Type B pancreatic cell (in vitro differentiated cells): ENCODE measurements around the gene GPRASP3. TPM values are rescaled to one million over a fixed set of nuclear protein-coding genes. Genes with fewer than 3 reads are reported as not detected.
A peak's percentile ranks its signal among the peaks of the same experiment; 100 is the strongest.

Source experiments
- DNase-seq: peaks from one replicate; pipeline ENCODE4 v3.0.0; 2021; ENCODE audit warnings: mixed read lengths; ENCODE audit not compliant: unreplicated experiment; ENCODE audit errors: extremely low spot score
- H3K27ac Mint-ChIP-seq: 2 replicates; pipeline ENCODE4 v1.8.0; 2021; ENCODE audit warnings: mild to moderate bottlenecking, mixed read lengths
- H3K27me3 Mint-ChIP-seq: 2 replicates; pipeline ENCODE4 v1.8.0; 2021; ENCODE audit warnings: mixed read lengths
- H3K36me3 Mint-ChIP-seq: 2 replicates; pipeline ENCODE4 v1.8.0; 2021; ENCODE audit warnings: mixed read lengths
- H3K4me1 Mint-ChIP-seq: one replicate; pipeline ENCODE4 v1.8.0; 2021; ENCODE audit warnings: mixed read lengths; ENCODE audit not compliant: unreplicated experiment
- H3K4me3 Mint-ChIP-seq: 2 replicates; pipeline ENCODE4 v1.8.0; 2021; ENCODE audit warnings: mild to moderate bottlenecking, mixed read lengths
- H3K9me3 Mint-ChIP-seq: 2 replicates; pipeline ENCODE4 v1.8.0; 2021; ENCODE audit warnings: mixed read lengths
- total RNA-seq: library from RNA; stranded (reverse); gene quantifications from 2 replicates; pipeline ENCODE4 v1.2.1, GENCODE V29; 2021; ENCODE audit warnings: low replicate concordance
- TF ChIP-seq, protein P1 (sequence below): fragments of 200-600 bp; sonication (generic); conservative IDR thresholded peaks from 2 replicates; pipeline ENCODE4 v1.5.0; 2021; ENCODE audit warnings: antibody characterized with exemption, mild to moderate bottlenecking

The GPRASP3 gene
- total RNA-seq, 1 donor from 2014 or later = 9.1 TPM

DNA sequence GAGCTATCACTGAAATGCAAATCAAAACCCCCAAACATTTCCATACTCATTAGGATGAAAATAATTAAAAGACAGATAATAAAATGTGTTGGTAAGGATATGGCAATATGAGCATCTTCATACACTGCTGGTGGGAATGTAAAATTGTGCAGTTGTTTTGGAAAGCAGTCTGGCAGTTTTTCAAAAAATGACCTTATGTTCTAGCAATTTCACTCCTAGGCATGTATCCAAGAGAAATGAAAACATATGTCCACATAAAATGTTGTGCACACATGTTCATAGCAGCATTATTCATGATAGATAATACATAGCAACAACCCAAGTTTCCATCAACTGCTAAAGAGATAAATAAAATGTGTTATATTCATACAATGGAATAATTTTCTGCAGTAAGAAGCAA is 23.0 kb upstream of the GPRASP3 start:
- Mint-ChIP-seq H3K36me3 (no peaks in the 10 kb centered on the region), H3K4me1 (no peaks in the 10 kb centered on the region), H3K27me3 (no peaks in the 10 kb centered on the region), H3K4me3 (no peak overlapping the region), H3K27ac (no peak overlapping the region), H3K9me3 (no peaks in the 10 kb centered on the region)
- no peak for DNase-seq
- TF ChIP-seq, protein P1, sequence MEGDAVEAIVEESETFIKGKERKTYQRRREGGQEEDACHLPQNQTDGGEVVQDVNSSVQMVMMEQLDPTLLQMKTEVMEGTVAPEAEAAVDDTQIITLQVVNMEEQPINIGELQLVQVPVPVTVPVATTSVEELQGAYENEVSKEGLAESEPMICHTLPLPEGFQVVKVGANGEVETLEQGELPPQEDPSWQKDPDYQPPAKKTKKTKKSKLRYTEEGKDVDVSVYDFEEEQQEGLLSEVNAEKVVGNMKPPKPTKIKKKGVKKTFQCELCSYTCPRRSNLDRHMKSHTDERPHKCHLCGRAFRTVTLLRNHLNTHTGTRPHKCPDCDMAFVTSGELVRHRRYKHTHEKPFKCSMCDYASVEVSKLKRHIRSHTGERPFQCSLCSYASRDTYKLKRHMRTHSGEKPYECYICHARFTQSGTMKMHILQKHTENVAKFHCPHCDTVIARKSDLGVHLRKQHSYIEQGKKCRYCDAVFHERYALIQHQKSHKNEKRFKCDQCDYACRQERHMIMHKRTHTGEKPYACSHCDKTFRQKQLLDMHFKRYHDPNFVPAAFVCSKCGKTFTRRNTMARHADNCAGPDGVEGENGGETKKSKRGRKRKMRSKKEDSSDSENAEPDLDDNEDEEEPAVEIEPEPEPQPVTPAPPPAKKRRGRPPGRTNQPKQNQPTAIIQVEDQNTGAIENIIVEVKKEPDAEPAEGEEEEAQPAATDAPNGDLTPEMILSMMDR = no peak

DNA sequence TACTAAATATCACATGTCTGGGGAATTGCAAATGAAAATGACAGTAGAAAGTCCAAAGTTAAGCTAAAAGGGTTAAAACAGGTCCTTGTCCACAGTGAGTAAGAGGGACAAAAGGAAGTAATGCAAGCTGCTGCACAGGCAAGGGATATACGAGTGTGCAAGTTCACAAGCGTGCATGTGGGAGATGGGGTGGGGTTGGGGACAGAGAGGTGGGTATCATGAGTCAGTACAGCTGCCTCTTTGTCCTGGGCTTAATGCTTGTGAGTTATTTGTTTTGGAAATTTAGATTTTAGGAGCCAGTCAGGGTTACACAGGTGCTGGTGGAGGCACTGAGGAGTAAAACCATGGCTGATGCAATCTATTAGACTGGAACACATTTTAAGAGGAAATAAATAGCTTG is 11.6 kb upstream of the GPRASP3 start:
- peaks cover 5% of the 10 kb centered on the region for H3K4me1 Mint-ChIP-seq
- H3K4me3 Mint-ChIP-seq = no peak overlapping the region
- TF ChIP-seq, protein P1 = no peak
- H3K27me3 Mint-ChIP-seq = peaks cover 6% of the 10 kb centered on the region
- H3K36me3 Mint-ChIP-seq = peaks cover 10% of the 10 kb centered on the region
- DNase-seq = no peak
- H3K27ac Mint-ChIP-seq = no peak overlapping the region
- H3K9me3 Mint-ChIP-seq = no peaks in the 10 kb centered on the region

DNA sequence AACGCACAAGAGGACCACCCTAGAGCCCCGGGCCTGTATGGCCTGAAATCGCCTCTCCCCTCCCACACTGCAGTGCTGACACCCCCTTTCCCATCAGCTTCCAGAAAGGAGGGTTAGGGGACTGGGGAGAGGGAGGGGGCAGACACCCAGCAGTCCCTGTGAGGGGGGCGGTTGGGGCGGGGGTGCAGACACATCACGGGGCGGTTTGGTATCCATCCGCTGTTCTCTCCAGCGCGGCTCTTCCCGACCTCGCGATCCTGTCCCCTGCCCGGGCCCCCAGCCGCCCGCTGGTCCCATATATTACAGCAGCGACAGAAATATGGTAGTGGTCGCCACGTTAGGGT is 8.7 kb upstream of the GPRASP3 start:
- Mint-ChIP-seq H3K27ac (no peak overlapping the region), H3K9me3 (no peaks in the 10 kb centered on the region), H3K4me1 (peaks cover 5% of the 10 kb centered on the region), H3K27me3 (peaks cover 6% of the 10 kb centered on the region), H3K4me3 (peak overlapping the region; percentile 68), H3K36me3 (peaks cover 10% of the 10 kb centered on the region)
- DNase-seq = no peak
- TF ChIP-seq, protein P1 = no peak

DNA sequence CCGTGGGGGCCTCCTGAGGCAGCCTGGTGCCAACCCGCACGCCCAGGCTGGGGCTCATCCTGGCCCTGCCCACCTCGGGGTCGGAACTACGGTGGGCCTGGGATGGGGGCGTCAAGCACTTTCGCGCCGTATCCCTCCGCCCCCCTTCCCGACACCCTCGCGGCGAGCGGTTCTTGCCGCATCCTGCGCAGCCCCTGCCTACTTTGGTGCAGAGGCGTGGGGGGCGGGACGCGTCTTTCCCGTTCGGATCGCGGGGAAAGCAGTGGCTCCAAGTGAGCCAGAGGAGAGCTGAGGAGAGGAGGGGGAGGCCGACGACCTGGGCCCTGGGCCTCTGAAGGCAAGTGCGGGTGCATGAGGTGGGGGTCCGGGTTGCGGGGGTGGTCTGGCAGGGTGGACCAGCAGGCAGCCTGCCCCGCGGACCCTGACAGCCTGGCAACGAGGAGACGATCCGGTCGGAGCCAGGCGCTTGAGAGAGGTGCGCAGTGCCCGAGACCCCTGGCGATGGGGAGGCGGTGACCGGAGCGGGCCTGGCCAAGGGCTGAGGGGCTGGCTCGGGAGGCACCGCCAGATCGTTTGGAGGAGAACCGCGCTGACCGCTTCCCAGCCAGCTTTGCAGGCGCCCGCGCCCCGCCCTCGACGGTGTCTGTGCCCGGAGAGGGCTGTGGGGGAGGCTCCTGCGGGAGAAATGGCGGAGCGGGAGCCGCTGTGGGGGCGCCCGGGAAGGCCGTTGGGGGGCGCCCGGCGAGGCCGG is 8.2 kb upstream of the GPRASP3 start, which contains the start of gene GPRASP2:
Gene GPRASP2, plus strand, starts transcription at position 233 of the 751 bp plus-strand sequence. CDS start 2,422 bp downstream, outside the sequence.
- no peak for DNase-seq
- H3K4me3 Mint-ChIP-seq = peak within 1 kb of the TSS; percentile 93
- H3K27ac Mint-ChIP-seq = peak within 1 kb of the TSS; percentile 82
- peaks cover 6% of the 10 kb centered on the region for H3K27me3 Mint-ChIP-seq
- no peaks in the 10 kb centered on the region for H3K9me3 Mint-ChIP-seq
- TF ChIP-seq, protein P1 = no peak
- peaks cover 10% of the 10 kb centered on the region for H3K36me3 Mint-ChIP-seq
- H3K4me1 Mint-ChIP-seq = peaks cover 5% of the 10 kb centered on the region

DNA sequence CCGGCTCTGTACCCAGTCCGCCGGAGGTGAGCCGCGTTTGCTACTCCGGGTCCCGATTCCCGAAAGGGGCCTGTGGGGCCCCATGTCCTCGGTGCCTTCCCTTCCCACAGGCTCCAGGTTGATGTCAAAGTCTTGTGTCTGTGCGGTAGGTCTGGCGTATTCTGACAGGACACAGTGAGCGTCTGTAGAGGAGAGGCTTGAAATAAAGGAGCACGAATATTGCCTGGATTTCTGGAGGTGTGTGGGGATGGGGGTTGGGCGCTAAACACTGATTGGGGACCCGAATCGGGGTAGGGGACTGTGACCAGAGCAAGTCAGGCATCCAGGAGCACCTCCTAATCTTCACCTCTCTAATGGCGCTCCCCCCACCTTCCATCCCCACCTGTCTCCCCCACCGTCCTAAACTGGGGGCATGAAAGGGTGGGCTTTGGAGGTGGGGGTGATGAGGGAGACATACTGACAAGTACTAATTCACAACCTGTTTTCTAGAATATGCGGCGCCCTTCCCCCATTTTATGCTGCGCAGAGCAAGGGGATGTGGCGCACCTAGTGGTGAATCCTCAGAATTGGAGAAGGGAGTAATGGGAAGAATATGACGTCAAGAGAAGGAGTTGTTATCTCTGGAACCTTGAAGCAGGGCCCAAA is 7.4 kb upstream of the GPRASP3 start:
- peak overlapping the region; percentile 82 for H3K27ac Mint-ChIP-seq
- H3K9me3 Mint-ChIP-seq = no peaks in the 10 kb centered on the region
- peaks cover 5% of the 10 kb centered on the region for H3K4me1 Mint-ChIP-seq
- peaks cover 10% of the 10 kb centered on the region for H3K36me3 Mint-ChIP-seq
- TF ChIP-seq, protein P1 = peak; percentile 74
- H3K27me3 Mint-ChIP-seq = peaks cover 6% of the 10 kb centered on the region
- DNase-seq = no peak
- H3K4me3 Mint-ChIP-seq = peak overlapping the region; percentile 93
